K562 (cell line): ENCODE measurements around the gene ID2. TPM values are rescaled to one million over a fixed set of nuclear protein-coding genes. Genes with fewer than 3 reads are reported as not detected.

Experiments
- NFIC ChIP-seq: fragments of 450-650 bp; IDR thresholded peaks from 2 replicates; pipeline ENCODE4 v1.6.1; 2017; ENCODE audit warnings: mild to moderate bottlenecking, inconsistent platforms
- RREB1 ChIP-seq: fragments of 250-450 bp; sonication (Bioruptor Pico); IDR thresholded peaks from 2 replicates; pipeline ENCODE4 v1.4.0; 2020
- polyA plus RNA-seq, 8 experiments: library from polyadenylated mRNA; depleted of rRNA in 4 of 8; stranded (reverse) in 5 of 8; unstranded in 3 of 8; fragments of >200 nt; fragmentation: Nextera tagmentation in 2 of 8; fragmentation: Illumina TruSeq in 1 of 8; extraction: Ambion mirVana in 2 of 8; extraction: Trizol in 1 of 8; gene quantifications; 2 replicates each; pipeline versions ENCODE4 v1.2.1 to v1.2.3, GENCODE V29; 2011 to 2014; ENCODE audit warnings: inconsistent platforms in 1 of 8, missing spikeins in 1 of 8
- total RNA-seq, 7 experiments: library from RNA; depleted of rRNA in 6 of 7; stranded (reverse); fragments of >200 nt in 6 of 7; fragmentation: Illumina TruSeq in 2 of 7; extraction: Trizol in 2 of 7; gene quantifications; 2 replicates each; pipeline versions ENCODE4 v1.2.1 to v1.2.3, GENCODE V29; 2011 to 2021; ENCODE audit warnings: low replicate concordance in 1 of 7

The ID2 gene
- total and polyA plus RNA-seq, 9 of the 15 experiments (the other 6 are each of a cell fraction or from before 2014, with no cell fraction given) = 8.0 to 35.7 (median 16.6) TPM

GRCh38 chr2:8685697-8686358 is 4.0 kb downstream of the ID2 start (continued):
- TF ChIP-seq RREB1 (CRISPR knock-in tag) = peak; percentile 84
- 0 out of 2 replicates have a peak, but pooled peaks have one; percentile 24 for TF ChIP-seq NFIC
